ENCODE data around the gene PEAK1.

PEAK1 gene

DNA sequence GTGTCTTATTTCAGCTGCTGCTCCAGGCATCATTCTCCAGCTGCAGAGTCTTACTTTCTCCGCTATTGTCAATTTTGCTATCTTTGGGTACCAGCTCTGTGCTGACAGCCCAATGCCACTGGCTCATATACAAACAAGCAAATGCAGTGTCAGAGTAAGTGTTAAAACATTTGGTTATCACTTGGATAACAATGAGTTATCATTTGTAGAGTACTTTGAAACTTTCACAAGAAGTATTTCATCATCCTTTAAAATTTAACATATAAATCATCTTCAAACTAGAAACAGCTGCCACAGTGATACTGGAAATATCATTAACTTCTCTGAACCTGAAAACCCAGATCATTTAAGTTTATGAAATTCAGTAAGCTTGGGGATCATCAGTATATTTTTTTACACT, 362.8 kb downstream of the PEAK1 start:
- Mint-ChIP-seq H3K27me3 (no peaks in the 10 kb centered on the region), H3K4me1 (peaks cover 48% of the 10 kb centered on the region), H3K4me3 (no peak overlapping the region), H3K9me3 (no peaks in the 10 kb centered on the region), H3K36me3 (peaks cover 8% of the 10 kb centered on the region), H3K27ac (no peak overlapping the region)
- DNase-seq (ENCODE audit: low spot score in 2 of 2) (no peak), ATAC-seq (ENCODE audit: low read depth) (no peak)

DNA sequence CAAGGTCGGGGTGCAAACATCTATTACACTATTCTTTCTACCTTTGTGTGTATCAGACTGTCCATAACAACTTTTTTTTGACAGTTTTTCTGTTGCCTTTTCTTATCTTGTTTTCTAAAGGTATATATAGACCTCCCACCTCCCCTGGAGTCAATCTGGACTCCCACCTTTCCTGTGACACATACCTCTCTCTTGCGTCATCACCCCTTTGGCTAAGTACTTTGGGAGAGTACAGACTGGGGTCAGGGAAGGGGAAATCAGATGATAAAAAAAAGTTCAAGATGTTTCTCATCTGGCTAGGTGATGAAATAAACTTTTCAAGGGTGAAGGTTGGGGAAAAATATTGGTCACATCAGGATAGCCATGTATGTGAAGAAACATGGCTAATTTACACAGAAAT, 366.2 kb downstream of the PEAK1 start:
- Mint-ChIP-seq H3K27me3 (no peaks in the 10 kb centered on the region), H3K4me1 (peaks cover 30% of the 10 kb centered on the region), H3K9me3 (no peaks in the 10 kb centered on the region), H3K4me3 (no peak overlapping the region), H3K36me3 (peaks cover 9% of the 10 kb centered on the region), H3K27ac (peak overlapping the region; percentile 66)
- ATAC-seq (ENCODE audit: low read depth) (no peak), DNase-seq (ENCODE audit: low spot score in 2 of 2) (no peak)

- ATAC-seq (ENCODE audit: low read depth): no peak
Measured at GRCh38 chr15:77052556-77052955, 367.3 kb downstream of the PEAK1 start.

More at GRCh38 chr15:77052556-77052955, 367.3 kb downstream of the PEAK1 start:
- Mint-ChIP-seq H3K9me3 (no peaks in the 10 kb centered on the region), H3K27me3 (no peaks in the 10 kb centered on the region), H3K36me3 (peaks cover 10% of the 10 kb centered on the region), H3K27ac (no peak overlapping the region), H3K4me3 (no peak overlapping the region), H3K4me1 (peaks cover 18% of the 10 kb centered on the region)
- no peak for DNase-seq (ENCODE audit: low spot score in 2 of 2)
